Stimulated activated CD8-positive, alpha-beta memory T cell treated with anti-CD3 and anti-CD28 coated beads, Interleukin-4, amount 100 ng/mL, for 1 hour (primary cell): Measurements from ENCODE around the gene MXI1.
"Not testable (repeated sequence)": the region's sequence is repeated elsewhere in the genome, so short reads cannot be mapped to it uniquely, and the experiment has no call there.

Experiments
- DNase-seq, 2 donors: peaks; one replicate each; pipeline ENCODE4 v3.0.0-alpha.2; 2020; ENCODE audit warnings: low read depth in 2 of 2, low spot score in 1 of 2

MXI1 gene

GRCh38 chr10:110237894-110238480 is 30.6 kb downstream of the MXI1 start:
- no peak for DNase-seq

- DNase-seq = no peak
Observed at GRCh38 chr10:110239892-110240291, 32.5 kb downstream of the MXI1 start.

GRCh38 chr10:110241407-110241806 is 34.0 kb downstream of the MXI1 start:
- DNase-seq = no peak

- no peak for DNase-seq
Observed at GRCh38 chr10:110241841-110242240, 34.4 kb downstream of the MXI1 start.

- DNase-seq = no peak
Observed at GRCh38 chr10:110242511-110242910, 35.1 kb downstream of the MXI1 start.

- no peak for DNase-seq
Observed at GRCh38 chr10:110244550-110244949, 37.1 kb downstream of the MXI1 start.

GRCh38 chr10:110247833-110248232 is 40.4 kb downstream of the MXI1 start:
- DNase-seq = not testable (repeated sequence)

- DNase-seq = not testable (repeated sequence)
Observed at GRCh38 chr10:110249489-110249888, 42.1 kb downstream of the MXI1 start.

- not testable (repeated sequence) for DNase-seq
Observed at GRCh38 chr10:110251392-110251791, 44.0 kb downstream of the MXI1 start.

- no peak for DNase-seq
Observed at GRCh38 chr10:110252151-110252550, 44.7 kb downstream of the MXI1 start.

- DNase-seq = no peak
Observed at GRCh38 chr10:110254467-110254866, 47.1 kb downstream of the MXI1 start.

GRCh38 chr10:110258542-110258941 is 51.1 kb downstream of the MXI1 start:
- no peak for DNase-seq

- DNase-seq = no peak
Observed at GRCh38 chr10:110259317-110259716, 51.9 kb downstream of the MXI1 start.

- DNase-seq = no peak
Observed at GRCh38 chr10:110260746-110261477, 53.5 kb downstream of the MXI1 start.

GRCh38 chr10:110263164-110263563 is 55.8 kb downstream of the MXI1 start:
- DNase-seq = no peak

GRCh38 chr10:110265573-110266193 is 58.3 kb downstream of the MXI1 start:
- DNase-seq = no peak

GRCh38 chr10:110267276-110267675 is 59.9 kb downstream of the MXI1 start:
- DNase-seq = no peak

GRCh38 chr10:110268442-110268841 is 61.0 kb downstream of the MXI1 start:
- DNase-seq = no peak

- DNase-seq = no peak
Observed at GRCh38 chr10:110268971-110269370, 61.6 kb downstream of the MXI1 start.

- DNase-seq = no peak
Observed at GRCh38 chr10:110269374-110270318, 62.2 kb downstream of the MXI1 start.

- DNase-seq = not testable (repeated sequence)
Observed at GRCh38 chr10:110272995-110273394, 65.6 kb downstream of the MXI1 start.
